ENCODE results near the gene LCORL.

DNA sequence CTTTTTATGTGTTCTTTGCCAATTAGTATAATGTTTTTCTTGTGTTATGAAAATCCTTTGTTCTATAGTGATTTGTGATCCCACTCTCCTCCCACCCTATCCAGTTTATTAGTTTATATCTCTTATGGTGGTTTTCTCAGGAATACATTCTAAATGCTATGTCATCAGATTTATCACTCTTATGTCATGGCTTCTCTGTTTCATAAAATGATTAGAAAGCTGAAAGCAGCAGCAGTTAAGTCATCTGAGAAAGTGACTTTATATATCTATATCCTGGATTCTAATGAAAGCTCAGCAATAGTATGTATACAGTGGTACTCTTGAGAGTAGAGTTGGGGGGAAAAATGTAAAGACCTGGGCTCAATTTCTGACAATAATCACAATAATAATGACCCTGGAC lies 169.6 kb downstream of the LCORL start:
- TF ChIP-seq CTCF (IDR thresholded peaks at IDR 0.05) (no peak), POLR2A (IDR thresholded peaks at IDR 0.05) (no peak)

Measured in body of pancreas (tissue), 4 donors.